Esophagus squamous epithelium (tissue), 5 donors: Measurements from ENCODE around the gene WNT1. TPM values are rescaled to one million over a fixed set of nuclear protein-coding genes. Genes with fewer than 3 reads are reported as not detected.

Source experiments
- DNase-seq: peaks from one replicate; lab custom pipeline; 2025; lab: John Stamatoyannopoulos, UW
- H3K27ac ChIP-seq, 4 donors: fragments of 200-600 bp; sonication (generic); one replicate each; pipeline ENCODE4 v1.5.1; 2016 to 2019; ENCODE audit warnings: mild to moderate bottlenecking in 1 of 4
- H3K27me3 ChIP-seq, 4 donors: fragments of 200-600 bp; sonication (generic); 1 replicate in 3 of 4; 2 replicates in 1 of 4; pipeline versions ENCODE4 v1.5.1 to v1.6.0; 2017 to 2021; ENCODE audit warnings: antibody characterized with exemption in 1 of 4
- H3K36me3 ChIP-seq, 3 donors: fragments of 200-600 bp; sonication (generic); one replicate each; pipeline ENCODE4 v1.5.1; 2016 to 2019
- H3K4me1 ChIP-seq, 3 donors: fragments of 200-600 bp; sonication (generic); one replicate each; pipeline ENCODE4 v1.5.1; 2017 to 2019
- H3K4me3 ChIP-seq, 4 donors: fragments of 200-600 bp; sonication (generic); 1 replicate in 3 of 4; 2 replicates in 1 of 4; pipeline ENCODE4 v1.5.1; 2016 to 2019; ENCODE audit warnings: mild to moderate bottlenecking in 2 of 4, moderate library complexity in 1 of 4
- H3K9me3 ChIP-seq, 3 donors: fragments of 200-600 bp; sonication (generic); one replicate each; pipeline ENCODE4 v1.5.1; 2016 to 2019
- POLR2A ChIP-seq, 4 donors: fragments of 450-650 bp; IDR thresholded peaks; one replicate each; pipeline ENCODE4 v1.6.1; 2017; ENCODE audit warnings: antibody characterized with exemption in 4 of 4, mild to moderate bottlenecking in 4 of 4, moderate library complexity in 3 of 4
- WGBS, 2 donors: methylation state at CpG; one replicate each; pipeline ENCODE4 v1.1.5; 2018; 5-methylcytosine and 5-hydroxymethylcytosine counted together
- intact Hi-C: fragments of 100-400 bp; cut with DNase I; formaldehyde crosslinking; loops from one replicate; pipeline ENCODE4 v1.15.0; 2022
- total RNA-seq, 4 donors: library from RNA; depleted of rRNA; stranded (reverse); fragments of >200 nt; gene quantifications; one replicate each; pipeline ENCODE4 v1.1.0, GENCODE V29; 2016
- TF ChIP-seq, protein P1 (sequence below), 6 experiments: fragments of 450-650 bp in 4 of 6; fragments of 200-600 bp in 2 of 6; sonication (generic) in 2 of 6; IDR thresholded peaks; one replicate each; pipeline ENCODE4 v1.5.1; 2016 to 2019; ENCODE audit warnings: antibody characterized with exemption in 6 of 6, mild to moderate bottlenecking in 4 of 6, moderate library complexity in 4 of 6
- donor health status: DM: yes; HTN: yes; CAD: no.

Gene WNT1
- total RNA-seq, 4 donors from 2014 or later = 0.41 TPM; not detected in 3

DNA sequence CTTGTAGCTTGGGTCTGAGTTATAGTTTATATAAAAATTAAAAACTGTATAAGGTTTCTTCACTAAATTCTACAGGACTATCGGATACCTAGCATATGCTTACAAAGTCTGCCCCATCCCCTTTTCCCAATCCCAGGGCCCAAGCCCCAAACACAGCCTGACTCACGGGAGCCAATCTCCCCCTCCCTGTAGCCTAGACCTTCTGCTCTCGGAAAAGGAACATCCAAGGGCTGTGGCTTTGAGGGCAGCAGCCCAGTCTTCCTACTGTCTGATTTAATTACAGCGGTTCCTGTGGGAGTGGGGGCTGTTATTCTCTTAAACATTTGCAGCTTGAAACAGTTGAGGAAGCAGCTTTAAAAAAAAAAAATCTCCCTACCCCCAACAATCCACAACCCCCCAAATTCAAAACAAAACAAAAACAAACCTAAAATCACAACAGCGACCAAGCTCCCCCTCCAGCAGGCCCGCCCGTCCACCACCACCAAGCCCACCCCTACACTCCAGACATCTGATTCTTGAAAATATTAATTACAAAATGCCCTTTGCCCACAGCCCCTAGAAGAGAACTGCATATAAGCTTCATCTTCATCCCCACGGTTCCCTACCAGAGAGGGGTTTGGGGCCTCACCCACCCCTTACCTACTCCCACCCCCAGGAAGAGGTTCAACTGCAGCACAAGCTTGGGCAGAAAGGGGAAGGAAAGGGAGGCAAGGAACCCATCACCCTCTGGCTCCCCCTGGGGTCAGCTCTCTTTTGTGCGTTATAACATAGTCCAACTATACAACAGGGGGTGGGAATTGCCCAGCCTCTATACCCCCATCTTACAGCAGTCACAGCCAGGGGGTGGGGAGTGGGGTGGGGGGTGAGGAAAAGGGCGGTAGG is 41.6 kb downstream of the WNT1 start:
- 52 to 58% methylated on average over 10 of the region's 10 CpGs for WGBS, 2 donors
- intact Hi-C loops = no loop called here

DNA sequence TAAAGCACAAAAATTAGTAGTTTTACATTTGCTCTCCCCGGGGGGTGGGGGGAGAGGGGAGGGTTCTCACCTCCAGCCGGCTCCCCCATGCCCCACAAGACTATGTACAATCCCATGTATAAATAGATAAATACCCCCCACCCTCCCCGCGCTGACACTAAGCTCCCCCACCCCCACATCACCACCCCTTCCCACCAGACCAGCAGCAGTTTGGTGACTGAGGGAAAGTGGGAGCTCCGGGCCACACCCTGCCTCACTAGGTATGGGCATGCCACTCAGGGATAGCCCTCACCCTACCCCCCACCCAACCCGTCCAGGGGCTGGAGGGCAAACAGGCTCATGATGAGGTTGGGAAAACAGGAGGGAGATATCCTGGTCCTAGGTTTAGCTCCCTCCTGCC is 42.3 kb downstream of the WNT1 start:
- H3K27me3 ChIP-seq = no peaks in the 10 kb centered on the region
- intact Hi-C loops = no loop called here
- H3K9me3 ChIP-seq = no peaks in the 10 kb centered on the region
- WGBS, 2 donors = 67 to 81% methylated on average over 2 to 5 of the region's 6 CpGs
- H3K4me1 ChIP-seq = peaks cover 8 to 28% (median 16%) of the 10 kb centered on the region in 3 donors
- no peak for TF ChIP-seq POLR2A (IDR thresholded peaks at IDR 0.05)
- TF ChIP-seq, protein P1, sequence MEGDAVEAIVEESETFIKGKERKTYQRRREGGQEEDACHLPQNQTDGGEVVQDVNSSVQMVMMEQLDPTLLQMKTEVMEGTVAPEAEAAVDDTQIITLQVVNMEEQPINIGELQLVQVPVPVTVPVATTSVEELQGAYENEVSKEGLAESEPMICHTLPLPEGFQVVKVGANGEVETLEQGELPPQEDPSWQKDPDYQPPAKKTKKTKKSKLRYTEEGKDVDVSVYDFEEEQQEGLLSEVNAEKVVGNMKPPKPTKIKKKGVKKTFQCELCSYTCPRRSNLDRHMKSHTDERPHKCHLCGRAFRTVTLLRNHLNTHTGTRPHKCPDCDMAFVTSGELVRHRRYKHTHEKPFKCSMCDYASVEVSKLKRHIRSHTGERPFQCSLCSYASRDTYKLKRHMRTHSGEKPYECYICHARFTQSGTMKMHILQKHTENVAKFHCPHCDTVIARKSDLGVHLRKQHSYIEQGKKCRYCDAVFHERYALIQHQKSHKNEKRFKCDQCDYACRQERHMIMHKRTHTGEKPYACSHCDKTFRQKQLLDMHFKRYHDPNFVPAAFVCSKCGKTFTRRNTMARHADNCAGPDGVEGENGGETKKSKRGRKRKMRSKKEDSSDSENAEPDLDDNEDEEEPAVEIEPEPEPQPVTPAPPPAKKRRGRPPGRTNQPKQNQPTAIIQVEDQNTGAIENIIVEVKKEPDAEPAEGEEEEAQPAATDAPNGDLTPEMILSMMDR (IDR thresholded peaks at IDR 0.05) = no peak
- H3K27ac ChIP-seq = peak overlapping the region in 1 of 4 donors; percentile 94
- peaks cover 22 to 55% (median 33%) of the 10 kb centered on the region in 3 donors for H3K36me3 ChIP-seq
- DNase-seq = no peak
- H3K4me3 ChIP-seq = no peak overlapping the region

More for the DNA sequence above, 41.6 kb downstream of the WNT1 start:
- TF ChIP-seq, protein P1 (IDR thresholded peaks at IDR 0.05) = no peak
- no peak for TF ChIP-seq POLR2A (IDR thresholded peaks at IDR 0.05)
- Histone ChIP-seq H3K4me3 (peak overlapping the region; percentile 76 to 95 (median 88)), H3K27me3 (no peaks in the 10 kb centered on the region), H3K4me1 (peaks cover 8 to 28% (median 16%) of the 10 kb centered on the region in 3 donors), H3K36me3 (peaks cover 14 to 47% (median 26%) of the 10 kb centered on the region in 3 donors), H3K9me3 (no peaks in the 10 kb centered on the region), H3K27ac (peak overlapping the region; percentile 93 to 98 (median 96))
- DNase-seq = no peak

DNA sequence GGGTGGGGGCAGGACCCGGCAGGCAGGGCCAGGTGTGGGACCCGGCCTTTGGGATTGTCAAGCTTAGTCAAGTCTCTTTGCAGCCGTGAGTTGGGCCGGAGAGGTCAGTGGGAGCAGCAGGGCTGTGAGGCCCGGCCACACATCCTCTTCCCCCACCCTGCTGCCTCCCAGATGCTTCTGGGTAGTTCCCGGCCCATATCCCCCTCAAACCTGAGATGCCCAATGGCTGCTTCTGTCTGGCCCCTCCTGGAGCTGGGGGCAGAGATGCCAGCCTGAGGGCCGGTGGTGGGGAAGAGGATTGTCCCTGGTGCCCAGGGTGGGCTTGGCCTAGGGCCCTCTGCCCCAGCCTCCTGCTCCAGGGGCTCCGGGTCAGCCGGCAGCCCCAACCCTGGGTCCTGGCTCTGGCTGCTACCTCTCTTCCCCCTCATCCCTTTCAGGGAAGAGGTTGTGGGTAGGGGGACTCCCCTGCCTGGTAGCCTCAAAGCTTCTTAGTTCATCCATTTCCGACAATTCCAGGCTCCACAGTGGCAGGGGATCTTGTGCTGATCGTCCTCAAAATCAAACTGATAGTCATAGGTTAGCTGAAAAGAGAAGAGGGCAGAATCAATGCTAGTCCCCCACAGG is 43.3 kb downstream of the WNT1 start:
- TF ChIP-seq, protein P1 (IDR thresholded peaks at IDR 0.05) = no peak
- no peak for TF ChIP-seq POLR2A (IDR thresholded peaks at IDR 0.05)
- 72 to 76% methylated on average over 6 to 8 of the region's 11 CpGs for WGBS, 2 donors
- H3K9me3 ChIP-seq = no peaks in the 10 kb centered on the region
- H3K27me3 ChIP-seq = no peaks in the 10 kb centered on the region
- no peak overlapping the region for H3K27ac ChIP-seq
- peaks cover 29 to 64% (median 41%) of the 10 kb centered on the region in 3 donors for H3K36me3 ChIP-seq
- intact Hi-C loops = no loop called here
- H3K4me1 ChIP-seq = peaks cover 8 to 28% (median 16%) of the 10 kb centered on the region in 3 donors
- H3K4me3 ChIP-seq = no peak overlapping the region
- no peak for DNase-seq

DNA sequence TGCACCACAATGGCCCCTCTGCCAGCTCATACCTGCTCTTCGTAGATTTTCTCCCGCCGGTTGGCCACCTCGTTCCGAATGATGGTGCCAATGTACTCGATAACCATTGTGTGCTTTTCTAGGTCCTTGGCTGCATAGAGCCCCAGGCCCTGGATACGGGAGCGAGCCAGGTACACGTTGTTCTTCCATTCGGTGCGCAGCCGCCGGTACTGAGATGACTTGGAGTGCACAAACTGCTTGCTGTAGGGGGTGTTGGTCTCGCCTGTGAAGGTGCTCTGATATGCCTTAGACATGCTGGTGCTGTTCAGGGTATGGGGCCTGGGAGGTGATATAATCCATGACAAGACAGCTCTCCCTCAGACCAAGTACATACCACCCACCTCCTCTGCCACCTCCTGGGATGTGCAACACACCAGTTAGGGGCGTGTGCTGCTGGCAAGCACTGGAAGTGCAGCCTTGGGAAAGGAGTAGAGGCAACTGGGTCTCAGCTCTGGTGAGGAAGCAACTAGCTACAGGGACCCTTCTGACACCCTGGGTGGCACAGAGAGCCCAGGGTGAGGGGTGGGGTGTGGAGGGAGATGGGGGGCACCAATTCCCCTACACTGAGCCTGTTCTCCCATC is 44.5 kb downstream of the WNT1 start:
- Histone ChIP-seq H3K27ac (no peak overlapping the region), H3K36me3 (peaks cover 37 to 77% (median 53%) of the 10 kb centered on the region in 3 donors), H3K27me3 (no peaks in the 10 kb centered on the region), H3K4me1 (peaks cover 3 to 15% (median 11%) of the 10 kb centered on the region in 3 donors), H3K9me3 (no peaks in the 10 kb centered on the region), H3K4me3 (no peak overlapping the region)
- DNase-seq = no peak
- 79 to 80% methylated on average over 11 to 14 of the region's 15 CpGs for WGBS, 2 donors
- no peak for TF ChIP-seq POLR2A (IDR thresholded peaks at IDR 0.05)
- TF ChIP-seq, protein P1 (IDR thresholded peaks at IDR 0.05) = no peak
- intact Hi-C loops = no loop called here
